IPS-18c (cell line): ENCODE data around the gene CCDC70.

Experiments
- H3K4me3 ChIP-seq: 2 replicates; pipeline ENCODE4 v1.7.0; 2013; ENCODE audit warnings: low read depth, mild to moderate bottlenecking, low read length, moderate library complexity; ENCODE audit not compliant: insufficient read depth
- H3K9me3 ChIP-seq: one replicate; pipeline ENCODE4 v1.6.1; 2013; ENCODE audit warnings: mild to moderate bottlenecking, low read length, moderate library complexity; ENCODE audit not compliant: control insufficient read depth, insufficient read depth

Gene CCDC70

DNA sequence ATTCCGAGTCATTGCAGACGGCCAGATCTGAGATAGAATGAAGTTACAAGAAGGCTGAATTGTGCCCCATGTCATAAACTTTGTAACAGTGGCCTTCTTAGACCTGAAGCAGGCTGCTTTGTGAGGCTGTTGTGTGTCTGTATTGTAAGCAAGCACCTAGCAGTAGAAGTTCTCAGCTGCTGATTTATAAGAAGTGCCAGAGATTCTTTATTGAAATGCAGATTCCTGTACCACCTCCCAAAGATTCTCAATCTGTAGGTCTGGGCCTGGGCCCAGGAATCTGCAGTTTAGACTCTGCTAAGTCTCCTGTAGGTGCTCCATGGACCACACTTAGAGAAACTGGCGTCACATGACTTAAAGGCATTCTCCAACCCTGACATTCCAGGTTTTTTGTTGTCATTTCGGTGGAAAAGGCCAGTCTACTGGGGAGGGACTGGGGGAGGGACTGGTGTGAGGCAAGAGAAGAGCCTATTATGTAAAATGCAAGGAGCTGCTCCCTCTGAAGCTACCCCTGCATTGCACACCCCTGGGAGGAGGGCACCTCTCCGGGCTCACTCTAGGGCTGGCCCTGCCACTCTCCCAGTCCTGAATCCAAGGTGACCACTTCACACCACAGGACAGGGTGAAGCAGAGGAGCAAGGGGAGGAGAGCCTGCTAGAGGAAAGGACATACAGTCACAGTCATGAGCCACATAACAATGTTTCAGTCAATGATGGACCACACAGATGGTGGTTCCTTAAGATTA lies 16.0 kb upstream of the CCDC70 start:
- Histone ChIP-seq H3K9me3 (no peaks in the 10 kb centered on the region), H3K4me3 (no peak overlapping the region; the same call in 1 of the 2 replicates)

- Histone ChIP-seq H3K4me3 (no peak overlapping the region), H3K9me3 (no peaks in the 10 kb centered on the region)
Measured at GRCh38 chr13:51846756-51847155, 15.0 kb upstream of the CCDC70 start.

- no peaks in the 10 kb centered on the region for H3K9me3 ChIP-seq
- no peak overlapping the region for H3K4me3 ChIP-seq
Measured at GRCh38 chr13:51848674-51849073, 13.1 kb upstream of the CCDC70 start.

GRCh38 chr13:51849145-51850101 lies 12.3 kb upstream of the CCDC70 start:
- Histone ChIP-seq H3K4me3 (no peak overlapping the region), H3K9me3 (no peaks in the 10 kb centered on the region)

GRCh38 chr13:51856027-51856736 lies 5.6 kb upstream of the CCDC70 start:
- Histone ChIP-seq H3K4me3 (no peak overlapping the region), H3K9me3 (no peaks in the 10 kb centered on the region)

- no peaks in the 10 kb centered on the region for H3K9me3 ChIP-seq
- H3K4me3 ChIP-seq = no peak overlapping the region
Measured at GRCh38 chr13:51856998-51857397, 4.8 kb upstream of the CCDC70 start.

GRCh38 chr13:51858433-51859247 lies 3.1 kb upstream of the CCDC70 start:
- no peak overlapping the region for H3K4me3 ChIP-seq
- no peaks in the 10 kb centered on the region for H3K9me3 ChIP-seq

- no peaks in the 10 kb centered on the region for H3K9me3 ChIP-seq
Measured at GRCh38 chr13:51862957-51863356, 1.2 kb downstream of the CCDC70 start.

GRCh38 chr13:51865838-51866237 lies 4.1 kb downstream of the CCDC70 start:
- no peak overlapping the region for H3K4me3 ChIP-seq
- H3K9me3 ChIP-seq = no peaks in the 10 kb centered on the region

More at GRCh38 chr13:51862957-51863356, 1.2 kb downstream of the CCDC70 start:
- H3K4me3 ChIP-seq = no peak overlapping the region

DNA sequence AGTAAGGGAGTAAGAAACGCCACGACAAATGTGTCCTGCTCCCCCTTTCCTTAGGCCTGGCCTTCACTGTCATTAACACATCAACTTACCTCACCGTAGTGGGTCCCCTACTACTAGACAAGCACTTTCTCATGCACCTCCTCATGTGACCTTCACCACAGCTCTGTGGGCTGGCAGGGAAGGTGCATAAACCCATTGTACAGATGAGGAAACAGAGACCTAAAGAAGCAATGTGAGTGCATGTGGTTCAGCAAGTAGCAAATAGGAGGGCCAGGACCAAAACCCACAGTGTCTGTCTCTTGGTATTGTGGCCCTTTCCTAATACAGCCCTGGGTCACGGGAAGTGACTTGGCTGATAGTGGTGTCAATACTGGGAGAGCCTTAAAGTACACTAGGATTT lies 5.3 kb downstream of the CCDC70 start:
- no peaks in the 10 kb centered on the region for H3K9me3 ChIP-seq
- no peak overlapping the region for H3K4me3 ChIP-seq

DNA sequence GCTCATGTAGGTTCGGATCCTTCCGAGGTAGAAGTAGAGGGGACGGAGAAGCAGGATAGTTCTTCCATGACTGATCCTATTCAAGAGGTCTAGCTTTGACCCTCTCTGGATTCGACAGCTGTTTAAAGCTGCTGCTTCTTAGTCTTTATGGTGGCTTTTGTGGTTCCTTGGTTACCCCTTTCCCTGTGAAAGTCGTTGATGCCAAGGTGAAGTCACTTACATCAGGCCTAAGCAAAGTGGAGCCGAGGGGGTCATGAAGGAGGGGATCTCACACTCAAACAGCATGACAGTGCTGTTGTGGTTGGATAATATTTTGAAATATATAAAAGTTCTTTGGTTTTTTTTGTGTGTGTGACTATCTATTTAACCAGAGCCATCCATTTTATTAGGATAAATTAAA lies 8.1 kb downstream of the CCDC70 start:
- Histone ChIP-seq H3K4me3 (no peak overlapping the region), H3K9me3 (no peaks in the 10 kb centered on the region)

DNA sequence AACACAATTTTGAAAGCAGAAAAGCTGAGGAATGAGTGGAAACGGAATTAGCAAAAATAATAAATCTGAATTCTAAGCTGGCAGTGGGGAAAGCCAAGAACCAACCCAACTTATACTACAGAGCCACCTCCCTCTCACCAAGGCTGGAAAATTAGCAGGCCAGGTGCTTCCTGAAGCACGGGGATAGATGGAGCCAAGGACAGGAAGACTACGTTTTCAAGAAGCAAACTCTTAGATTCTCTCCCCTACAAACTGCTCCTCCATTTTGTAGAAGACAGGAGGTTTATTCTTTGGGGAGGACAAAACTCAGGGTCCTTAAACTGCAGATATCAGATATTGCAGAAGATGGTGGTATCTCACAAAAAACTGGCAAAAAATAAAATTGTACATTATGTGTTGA lies 8.8 kb downstream of the CCDC70 start:
- Histone ChIP-seq H3K4me3 (no peak overlapping the region), H3K9me3 (no peaks in the 10 kb centered on the region)

GRCh38 chr13:51873117-51873798 lies 11.5 kb downstream of the CCDC70 start:
- H3K4me3 ChIP-seq = no peak overlapping the region
- no peaks in the 10 kb centered on the region for H3K9me3 ChIP-seq

DNA sequence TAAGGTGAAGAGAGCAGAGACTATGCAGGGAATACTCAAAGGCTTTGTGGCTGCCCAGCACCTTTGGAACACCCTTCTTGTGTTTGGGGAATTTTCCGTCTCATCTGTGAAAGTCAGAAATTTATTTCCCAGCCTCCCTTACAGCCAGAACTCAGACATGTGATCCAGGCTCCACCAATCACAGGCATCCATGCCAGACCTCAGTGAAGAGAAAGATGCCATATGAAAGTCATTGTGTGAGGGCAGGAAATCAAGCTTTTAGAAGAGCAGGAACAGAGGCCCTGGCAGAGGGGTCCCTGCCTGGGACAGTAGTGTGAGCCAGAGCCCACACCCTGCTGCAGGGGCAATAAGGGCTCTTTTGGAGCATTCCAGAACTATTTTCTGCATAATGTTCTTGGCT lies 12.1 kb downstream of the CCDC70 start:
- Histone ChIP-seq H3K9me3 (no peaks in the 10 kb centered on the region), H3K4me3 (no peak overlapping the region)

DNA sequence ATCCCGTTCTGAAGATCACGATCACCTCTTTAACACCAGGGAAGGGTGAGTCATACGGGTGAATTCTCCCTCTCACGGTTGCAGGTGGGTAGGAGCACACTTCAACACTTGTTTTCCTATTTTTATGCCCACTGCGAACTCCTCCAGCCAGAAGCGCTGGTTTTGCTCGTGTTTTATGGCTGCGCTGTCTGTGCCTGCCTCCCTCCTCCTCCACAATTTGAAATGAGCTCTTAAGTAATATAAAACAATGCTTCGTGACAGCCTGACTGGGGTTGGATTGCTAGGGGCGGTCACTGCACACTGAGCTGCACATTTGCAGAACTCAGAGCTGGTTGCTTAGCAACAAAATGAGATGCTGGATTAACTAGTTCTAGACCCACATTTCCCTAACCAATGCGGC lies 12.9 kb downstream of the CCDC70 start:
- Histone ChIP-seq H3K9me3 (no peaks in the 10 kb centered on the region), H3K4me3 (no peak overlapping the region)

DNA sequence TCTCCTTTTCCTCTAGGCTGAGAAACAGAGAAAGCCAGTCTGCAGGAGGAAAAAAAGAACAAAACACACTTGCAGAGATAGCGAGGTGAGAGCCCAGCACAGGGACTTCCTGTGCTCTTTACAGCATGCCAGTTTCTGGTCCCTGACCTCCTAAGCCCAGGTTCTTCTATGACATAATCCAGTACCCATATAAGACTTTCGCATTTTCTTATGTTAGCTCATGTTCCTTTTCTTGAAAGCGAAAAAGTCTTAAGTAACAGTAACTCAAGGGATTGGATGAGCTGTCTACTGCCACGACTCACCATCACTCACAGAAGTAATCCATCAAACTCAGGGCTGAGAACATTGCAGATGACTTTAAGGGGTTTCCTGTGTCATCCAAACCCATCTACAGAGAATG lies 17.4 kb downstream of the CCDC70 start:
- H3K4me3 ChIP-seq = no peak overlapping the region
- no peaks in the 10 kb centered on the region for H3K9me3 ChIP-seq
